GM21515 (cell line): ENCODE results near the gene GRHPR.
"Not testable (repeated sequence)": the region's sequence is repeated elsewhere in the genome, so short reads cannot be mapped to it uniquely, and the experiment has no call there.

Source experiments
- ATAC-seq: cut with Tn5 transposase; IDR thresholded peaks from one replicate; pipeline ENCODE4 v1.9.1; 2021; ENCODE audit not compliant: unreplicated experiment

Gene GRHPR

GRCh38 chr9:37422289-37423104, at the start of gene GRHPR:
Gene GRHPR, plus strand, starts transcription at chr9:37422696. Its CDS starts 55 bp downstream, at chr9:37422751.
- peak; percentile 93 for ATAC-seq

DNA sequence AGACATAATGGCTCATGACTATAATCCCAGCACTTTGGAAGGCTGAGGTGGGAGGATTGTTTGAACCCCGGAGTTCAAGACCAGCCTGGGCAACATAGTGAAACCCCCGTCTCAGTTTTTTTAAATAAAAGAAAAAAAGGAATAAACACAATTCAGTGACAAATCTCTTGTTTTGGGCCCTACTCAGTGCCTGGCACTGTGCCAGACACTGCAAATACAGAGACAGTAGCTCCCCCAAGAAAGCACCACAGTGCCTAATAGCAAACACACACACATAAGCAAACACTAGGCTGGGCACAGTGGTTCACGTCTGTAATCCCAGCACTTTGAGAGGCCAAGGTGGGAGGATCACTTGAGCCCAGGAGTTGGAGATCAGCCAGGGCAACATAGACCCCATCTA, 49.7 kb upstream of the GRHPR start:
- no peak for ATAC-seq

- ATAC-seq = no peak
Observed at GRCh38 chr9:37373621-37374020, 48.9 kb upstream of the GRHPR start.

DNA sequence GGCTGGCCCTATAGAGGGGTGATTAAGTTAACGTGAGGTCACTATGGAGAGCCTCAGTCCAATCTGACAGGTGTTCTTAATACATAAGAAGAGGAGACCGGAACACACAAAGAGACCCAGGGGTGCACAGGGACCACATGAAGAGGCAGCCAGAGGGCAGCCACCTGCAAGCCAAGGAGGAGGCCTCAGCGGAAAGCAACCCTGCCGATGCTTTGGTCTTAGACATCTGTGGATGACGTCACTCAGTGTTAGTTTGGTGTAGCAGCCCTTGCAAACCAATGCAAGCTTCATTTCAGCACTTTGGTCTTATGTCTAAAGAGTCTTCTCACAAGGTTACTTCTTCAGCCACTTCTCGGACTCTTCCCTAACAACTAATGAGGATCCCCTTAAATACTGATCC, 47.6 kb upstream of the GRHPR start:
- peak; percentile 34 for ATAC-seq

DNA sequence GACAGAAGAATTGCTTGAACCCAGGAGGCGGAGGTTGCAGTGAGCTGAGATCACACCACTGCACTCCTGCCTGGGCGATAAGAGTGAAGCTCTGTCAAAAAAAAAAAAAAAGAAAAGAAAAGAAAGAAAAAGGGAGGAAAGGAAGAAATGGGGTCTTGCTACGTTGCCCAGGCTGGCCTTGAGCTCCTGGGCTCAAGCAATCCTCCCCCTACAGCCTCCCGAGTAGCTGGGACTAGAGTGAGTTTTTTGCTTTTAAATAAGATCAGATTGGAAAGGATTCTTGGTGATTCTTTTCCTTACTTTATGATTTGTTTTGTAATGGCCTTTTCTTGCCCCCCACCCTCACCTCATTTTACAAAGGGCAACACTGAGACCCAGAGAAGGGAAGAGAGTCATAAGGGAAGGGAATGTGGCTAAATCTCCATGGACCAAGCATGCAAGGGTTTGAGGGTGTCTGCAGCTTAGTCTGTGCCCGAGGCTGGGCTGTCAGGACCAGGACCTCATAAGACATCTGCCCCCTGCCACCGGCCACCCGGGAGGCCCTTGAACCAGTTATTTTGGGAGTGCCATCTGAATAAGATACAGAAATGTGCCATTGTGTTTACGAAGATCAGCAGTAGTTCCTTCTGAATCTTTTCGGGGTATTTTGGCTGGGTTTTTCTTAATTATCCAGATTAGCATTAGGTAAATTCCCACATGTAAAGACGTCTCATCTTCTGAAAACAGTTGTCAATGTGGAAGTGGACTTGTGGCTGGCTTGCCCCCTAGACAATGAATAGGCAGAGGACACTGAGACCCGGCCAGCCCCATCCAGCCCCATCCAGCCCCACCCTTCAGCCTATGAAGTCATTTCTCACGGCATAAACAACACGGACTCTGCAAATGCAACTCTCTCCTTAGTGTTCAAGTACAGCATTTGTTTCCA, 44.5 kb upstream of the GRHPR start:
- ATAC-seq = no peak

DNA sequence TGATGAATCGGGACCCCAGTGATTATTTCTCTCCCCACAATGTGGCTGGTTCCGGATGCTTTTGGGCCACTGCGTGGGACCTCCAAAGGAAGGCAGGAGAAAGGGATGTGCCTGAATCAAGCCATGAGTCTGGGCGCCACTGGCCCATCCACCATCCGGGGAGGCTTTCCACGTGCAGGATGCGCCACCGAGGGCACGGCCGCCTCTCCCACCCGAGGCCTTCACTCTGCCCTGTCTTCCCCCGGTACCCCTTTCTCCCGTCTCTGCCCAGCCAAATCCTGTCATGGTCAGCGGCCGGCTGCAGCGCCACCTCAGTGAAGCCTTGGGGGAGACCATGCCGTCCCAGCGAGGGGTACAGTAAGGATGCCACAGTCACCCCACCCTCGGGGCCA, 43.9 kb upstream of the GRHPR start:
- ATAC-seq = no peak

GRCh38 chr9:37379835-37380234, 42.7 kb upstream of the GRHPR start:
- no peak for ATAC-seq

DNA sequence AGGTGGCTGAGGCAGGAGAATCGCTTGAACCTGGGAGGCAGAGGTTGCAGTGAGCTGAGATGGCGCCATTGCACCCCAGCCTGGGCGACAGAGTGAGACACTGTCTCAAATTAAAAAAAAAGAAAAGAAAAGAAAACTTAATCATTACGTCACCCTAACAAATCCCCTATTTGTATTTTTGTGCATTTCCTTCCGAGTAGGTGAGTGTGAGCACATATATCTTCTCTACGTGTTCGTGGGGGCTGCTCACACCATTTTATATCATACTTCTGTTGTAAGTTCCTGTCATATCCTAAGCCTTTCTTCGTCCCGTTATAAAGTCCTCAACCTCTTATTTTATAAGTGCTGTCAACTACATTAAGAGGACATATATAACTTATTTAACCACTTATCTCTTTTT, 41.9 kb upstream of the GRHPR start:
- ATAC-seq = no peak

DNA sequence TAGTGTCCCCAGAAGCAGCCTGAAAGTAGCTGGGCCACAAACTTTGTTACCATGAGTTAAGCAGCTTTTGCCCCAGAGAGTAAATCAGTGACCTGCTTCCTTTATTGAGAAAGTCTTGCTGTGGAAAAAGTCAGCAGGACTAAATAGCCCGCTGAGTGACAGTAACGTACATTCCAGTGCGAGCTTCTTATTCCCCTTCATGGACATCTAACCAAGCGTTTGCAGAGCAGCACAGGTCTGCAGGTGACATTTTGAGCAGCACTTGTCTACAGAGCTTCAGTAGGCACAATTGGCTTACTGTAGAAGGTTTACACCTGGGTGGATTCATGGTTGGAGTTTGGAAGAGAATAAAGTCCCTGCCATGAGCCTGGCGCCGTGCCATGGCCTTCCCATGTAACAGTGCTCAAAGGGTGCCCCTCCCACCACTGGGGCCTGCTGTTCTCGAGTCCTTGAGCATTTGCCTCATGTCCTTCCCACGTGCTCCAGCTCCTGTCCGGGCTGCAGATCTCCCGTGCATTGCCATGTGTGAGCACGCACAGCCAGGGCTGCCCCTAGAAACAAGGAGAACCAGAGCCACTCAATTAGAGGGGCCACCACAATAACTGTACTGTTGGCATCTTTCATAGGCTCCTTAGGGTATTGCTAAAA, 41.3 kb upstream of the GRHPR start:
- no peak for ATAC-seq

GRCh38 chr9:37382161-37382981, 40.1 kb upstream of the GRHPR start:
- ATAC-seq = no peak

DNA sequence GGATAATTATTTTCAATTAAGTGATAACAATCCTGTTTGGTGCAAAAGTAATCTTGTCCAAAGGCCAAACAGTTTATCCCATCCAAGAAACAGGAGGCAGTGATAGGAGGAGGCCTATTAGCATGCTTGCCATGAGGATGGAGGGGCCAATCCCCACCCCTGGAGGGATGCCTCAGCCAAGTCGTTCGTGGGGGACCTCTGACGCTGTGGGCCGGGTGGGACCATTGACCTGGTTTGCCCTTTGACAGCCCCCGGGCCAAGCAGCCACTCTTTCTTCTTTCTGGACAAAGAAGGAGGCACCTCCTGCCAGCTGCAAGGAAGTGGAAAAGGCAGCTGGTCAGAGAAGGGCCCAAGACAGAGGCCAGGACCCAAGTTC, 39.5 kb upstream of the GRHPR start:
- ATAC-seq = no peak

- ATAC-seq = no peak
Observed at GRCh38 chr9:37383393-37383792, 39.1 kb upstream of the GRHPR start.

DNA sequence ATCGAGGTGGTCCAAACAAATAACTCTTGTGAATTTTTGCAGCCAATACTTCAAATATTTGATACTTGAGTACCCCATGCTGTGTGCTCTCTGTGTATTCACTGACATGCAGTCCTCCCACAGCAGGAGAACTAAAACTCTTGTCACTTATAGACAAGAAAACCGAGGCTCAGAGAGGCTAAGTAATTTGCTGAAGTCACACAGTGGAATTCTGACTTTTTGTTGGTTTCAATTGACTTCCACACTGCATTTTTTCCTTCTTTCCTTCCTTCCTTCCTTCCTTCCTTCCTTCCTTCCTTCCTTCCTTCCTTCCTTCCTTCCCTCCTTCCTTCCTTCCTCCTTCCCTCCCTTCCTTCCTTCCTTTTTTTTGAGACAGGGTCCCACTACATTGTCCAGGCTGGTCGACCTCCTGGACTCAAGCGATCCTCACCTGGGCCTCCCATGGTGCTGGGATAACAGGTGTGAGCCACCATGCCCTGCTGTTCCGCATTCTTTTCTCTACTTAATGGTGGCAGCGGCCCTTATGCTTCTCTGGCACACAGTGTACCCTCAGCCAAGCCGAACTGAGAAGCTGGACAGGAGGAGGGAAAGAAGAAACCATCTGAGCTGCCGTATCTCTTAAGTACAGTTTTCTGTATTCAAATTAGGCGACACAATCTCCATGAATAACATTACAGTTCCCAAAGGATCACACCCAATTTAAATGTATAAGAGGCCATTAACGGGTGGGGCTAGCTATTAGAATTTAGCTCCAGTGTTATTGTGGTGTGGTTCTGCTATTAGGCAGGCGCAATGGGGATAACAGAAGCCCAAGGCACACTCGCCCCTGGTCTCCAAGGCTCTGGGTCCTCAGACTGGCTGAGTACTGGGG, 38.4 kb upstream of the GRHPR start:
- ATAC-seq = no peak

DNA sequence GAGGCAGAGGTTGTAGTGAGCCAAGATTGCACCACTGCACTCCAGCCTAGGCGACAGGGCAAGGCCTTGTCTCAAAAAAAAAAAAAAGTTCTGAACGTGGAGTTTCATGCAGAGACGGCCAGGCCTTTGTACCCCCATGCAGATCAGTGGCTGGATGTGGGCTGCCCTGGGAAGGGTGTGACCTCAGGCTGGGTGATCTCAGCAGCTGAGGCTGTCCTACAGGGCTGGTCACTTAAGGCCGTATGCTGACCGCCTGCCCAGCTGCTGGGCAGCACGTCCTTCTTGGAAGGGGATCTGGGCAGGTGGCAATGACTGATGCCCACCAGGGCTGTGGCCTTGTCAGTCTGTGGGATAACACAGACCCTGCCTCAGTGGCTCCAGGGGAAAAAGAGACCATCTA, 37.2 kb upstream of the GRHPR start:
- ATAC-seq = no peak

GRCh38 chr9:37386988-37387387, 35.5 kb upstream of the GRHPR start:
- no peak for ATAC-seq

DNA sequence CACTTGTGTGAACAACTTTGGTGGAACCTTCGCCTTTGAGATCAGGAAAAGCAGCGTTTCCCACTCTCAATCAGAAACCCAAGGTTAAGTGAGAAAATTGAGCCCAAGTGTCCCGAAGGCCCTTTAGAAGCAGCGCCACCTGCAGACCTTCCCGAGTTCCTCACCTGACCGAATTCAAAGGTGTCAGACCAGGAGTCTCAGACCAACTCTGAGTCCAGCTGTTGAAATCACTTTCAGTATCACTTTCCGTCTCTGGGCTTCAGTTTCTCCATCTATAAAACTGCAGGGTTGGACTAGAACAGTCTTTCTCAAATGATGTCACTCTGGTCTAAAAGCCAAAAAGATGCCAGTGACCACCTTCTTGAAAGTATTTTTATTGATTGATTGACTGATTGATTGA, 31.7 kb upstream of the GRHPR start:
- ATAC-seq = peak; percentile 81

DNA sequence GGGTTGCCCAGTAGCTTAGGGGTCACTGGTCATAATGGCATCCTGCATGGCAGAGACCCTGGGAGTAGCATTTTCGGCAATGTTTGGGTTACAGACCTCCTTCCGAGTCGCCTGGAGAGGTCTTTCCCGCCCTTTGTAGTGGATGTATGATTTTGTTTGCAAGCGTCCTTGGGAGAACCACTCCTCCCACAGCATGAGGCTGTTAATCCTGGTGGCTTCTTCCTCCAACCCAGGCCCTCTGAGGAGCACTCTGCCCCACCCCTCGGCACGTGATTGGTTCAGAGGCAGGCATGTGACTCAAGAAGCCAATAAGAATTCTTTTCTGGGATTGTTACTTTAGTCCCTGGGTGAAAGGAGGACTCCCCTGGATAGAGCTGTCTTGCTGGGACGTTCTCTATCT, 30.2 kb upstream of the GRHPR start:
- no peak for ATAC-seq

GRCh38 chr9:37395229-37395628, 27.3 kb upstream of the GRHPR start:
- ATAC-seq = no peak

- no peak for ATAC-seq
Observed at GRCh38 chr9:37395663-37396062, 26.8 kb upstream of the GRHPR start.

- ATAC-seq = not testable (repeated sequence)
Observed at GRCh38 chr9:37397948-37398347, 24.5 kb upstream of the GRHPR start.
